DND-41 (cell line): ENCODE results near the gene IP6K3.

Source experiments
- ATAC-seq: fragments of 200-7000 bp; cut with Tn5 transposase; 3 replicates; pipeline ENCODE4 v1.9.1; 2021; ENCODE audit warnings: low read depth; ENCODE audit not compliant: insufficient read depth
- DNase-seq: peaks from one replicate; pipeline ENCODE4 v3.0.0-alpha.2; 2020
- H2AFZ ChIP-seq: 2 replicates; pipeline ENCODE4 v1.6.0; 2012; ENCODE audit warnings: low read depth, low read length
- H3K27ac ChIP-seq: 2 replicates; pipeline ENCODE4 v1.5.1; 2012; ENCODE audit warnings: low read length, inconsistent platforms
- H3K27me3 ChIP-seq: fragments of 200-600 bp; sonication (generic); 2 replicates; pipeline ENCODE4 v1.6.0; 2012; ENCODE audit warnings: low read length, mild to moderate bottlenecking, inconsistent platforms; ENCODE audit not compliant: insufficient read depth, poor library complexity
- H3K36me3 ChIP-seq: 2 replicates; pipeline ENCODE4 v1.5.1; 2012; ENCODE audit warnings: low read length, inconsistent platforms; ENCODE audit not compliant: insufficient read depth
- H3K4me1 ChIP-seq: 2 replicates; pipeline ENCODE4 v1.5.1; 2012; ENCODE audit warnings: mild to moderate bottlenecking, low read length; ENCODE audit not compliant: insufficient read depth
- H3K4me2 ChIP-seq: 2 replicates; pipeline ENCODE4 v1.6.0; 2012; ENCODE audit warnings: mild to moderate bottlenecking, moderate library complexity, low read length, inconsistent platforms; ENCODE audit not compliant: insufficient read depth
- H3K4me3 ChIP-seq, 2 experiments: fragments of 200-600 bp in 1 of 2; shearing (Covaris generic) in 1 of 2; 2 replicates each; pipeline ENCODE4 v1.5.1; 2012 to 2016; ENCODE audit warnings: inconsistent platforms in 2 of 2, low read length in 2 of 2, mild to moderate bottlenecking in 2 of 2, low read depth in 1 of 2, moderate library complexity in 1 of 2
- H3K79me2 ChIP-seq: 2 replicates; pipeline ENCODE4 v1.6.0; 2012; ENCODE audit warnings: low read length, inconsistent platforms; ENCODE audit not compliant: insufficient read depth
- H3K9ac ChIP-seq: 2 replicates; pipeline ENCODE4 v1.6.0; 2012; ENCODE audit warnings: low read depth, mild to moderate bottlenecking, inconsistent platforms, low read length, moderate library complexity
- H3K9me3 ChIP-seq: 2 replicates; pipeline ENCODE4 v1.5.1; 2012; ENCODE audit warnings: low read length, moderate library complexity, mild to moderate bottlenecking, inconsistent platforms; ENCODE audit not compliant: insufficient read depth, severe bottlenecking
- H4K20me1 ChIP-seq: 2 replicates; pipeline ENCODE4 v1.6.0; 2012; ENCODE audit warnings: low read length; ENCODE audit not compliant: insufficient read depth
- EZH2 ChIP-seq: IDR thresholded peaks from 3 replicates; pipeline ENCODE4 v1.6.1; 2012; ENCODE audit warnings: borderline replicate concordance, low read depth, mild to moderate bottlenecking, moderate library complexity, low read length, inconsistent platforms; ENCODE audit not compliant: severe bottlenecking
- TF ChIP-seq, protein P1 (sequence below): IDR thresholded peaks from 2 replicates; pipeline ENCODE4 v1.5.1; 2012; ENCODE audit warnings: borderline replicate concordance, low read length, moderate library complexity, mild to moderate bottlenecking; ENCODE audit not compliant: poor library complexity, severe bottlenecking; ENCODE audit errors: extremely low read depth

IP6K3 gene

DNA sequence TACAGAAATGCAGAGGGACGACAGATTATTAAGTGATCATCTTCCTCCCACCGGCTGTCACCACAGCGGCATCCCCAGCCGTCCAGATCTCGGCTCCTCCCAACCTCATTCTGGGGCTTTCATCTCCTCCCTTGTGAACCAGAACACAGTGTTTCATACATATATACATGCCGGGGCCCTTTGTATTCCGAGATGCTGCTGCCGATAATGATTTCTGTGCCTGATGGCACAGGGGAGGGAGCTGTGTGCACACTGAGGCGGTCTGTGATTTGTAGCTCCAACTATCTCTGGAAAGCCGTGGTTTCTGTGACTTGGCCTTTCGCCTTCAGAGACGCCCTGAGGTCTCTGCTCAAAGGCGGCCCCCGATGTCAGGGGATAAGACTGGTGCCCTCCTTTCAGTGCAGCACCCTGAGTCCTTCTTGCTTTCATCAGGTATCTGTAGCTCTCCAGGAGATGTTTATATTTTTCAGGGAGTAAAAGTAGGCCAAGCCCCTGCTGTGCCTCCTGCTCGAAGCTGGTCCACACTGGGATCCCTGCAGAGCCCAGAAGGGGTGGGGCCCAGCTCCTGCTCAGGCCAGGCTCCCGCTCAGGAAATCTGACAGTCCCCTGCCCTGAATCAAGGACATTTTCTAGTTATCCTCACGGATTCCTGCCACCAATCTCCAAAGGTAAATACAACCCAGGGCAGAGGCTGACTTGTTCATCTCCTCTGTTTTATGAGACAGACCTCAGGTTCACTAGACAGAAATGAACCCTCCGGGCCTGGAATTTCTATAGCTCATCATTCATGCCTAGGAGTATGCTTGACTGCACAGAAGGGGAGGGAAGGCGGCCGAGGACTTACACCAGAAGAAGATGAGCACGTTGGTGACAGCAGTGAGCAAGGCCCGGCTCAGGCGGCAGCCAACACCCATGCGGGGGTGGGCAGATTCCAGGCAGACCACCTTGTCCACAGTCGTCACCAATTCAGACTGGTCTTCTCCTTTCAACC lies 31.0 kb upstream of the IP6K3 start:
- Histone ChIP-seq H3K9me3 (no peaks in the 10 kb centered on the region), H4K20me1 (peaks cover 37% of the 10 kb centered on the region), H3K9ac (no peak overlapping the region), H3K4me2 (no peak overlapping the region), H2AFZ (no peak overlapping the region), H3K4me1 (no peaks in the 10 kb centered on the region), H3K79me2 (no peaks in the 10 kb centered on the region), H3K4me3 (no peak overlapping the region), H3K36me3 (peaks cover 97% of the 10 kb centered on the region), H3K27me3 (no peaks in the 10 kb centered on the region), H3K27ac (no peak overlapping the region)
- ATAC-seq (no peak), DNase-seq (no peak)
- TF ChIP-seq EZH2 = no peak
- TF ChIP-seq, protein P1, sequence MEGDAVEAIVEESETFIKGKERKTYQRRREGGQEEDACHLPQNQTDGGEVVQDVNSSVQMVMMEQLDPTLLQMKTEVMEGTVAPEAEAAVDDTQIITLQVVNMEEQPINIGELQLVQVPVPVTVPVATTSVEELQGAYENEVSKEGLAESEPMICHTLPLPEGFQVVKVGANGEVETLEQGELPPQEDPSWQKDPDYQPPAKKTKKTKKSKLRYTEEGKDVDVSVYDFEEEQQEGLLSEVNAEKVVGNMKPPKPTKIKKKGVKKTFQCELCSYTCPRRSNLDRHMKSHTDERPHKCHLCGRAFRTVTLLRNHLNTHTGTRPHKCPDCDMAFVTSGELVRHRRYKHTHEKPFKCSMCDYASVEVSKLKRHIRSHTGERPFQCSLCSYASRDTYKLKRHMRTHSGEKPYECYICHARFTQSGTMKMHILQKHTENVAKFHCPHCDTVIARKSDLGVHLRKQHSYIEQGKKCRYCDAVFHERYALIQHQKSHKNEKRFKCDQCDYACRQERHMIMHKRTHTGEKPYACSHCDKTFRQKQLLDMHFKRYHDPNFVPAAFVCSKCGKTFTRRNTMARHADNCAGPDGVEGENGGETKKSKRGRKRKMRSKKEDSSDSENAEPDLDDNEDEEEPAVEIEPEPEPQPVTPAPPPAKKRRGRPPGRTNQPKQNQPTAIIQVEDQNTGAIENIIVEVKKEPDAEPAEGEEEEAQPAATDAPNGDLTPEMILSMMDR = no peak

DNA sequence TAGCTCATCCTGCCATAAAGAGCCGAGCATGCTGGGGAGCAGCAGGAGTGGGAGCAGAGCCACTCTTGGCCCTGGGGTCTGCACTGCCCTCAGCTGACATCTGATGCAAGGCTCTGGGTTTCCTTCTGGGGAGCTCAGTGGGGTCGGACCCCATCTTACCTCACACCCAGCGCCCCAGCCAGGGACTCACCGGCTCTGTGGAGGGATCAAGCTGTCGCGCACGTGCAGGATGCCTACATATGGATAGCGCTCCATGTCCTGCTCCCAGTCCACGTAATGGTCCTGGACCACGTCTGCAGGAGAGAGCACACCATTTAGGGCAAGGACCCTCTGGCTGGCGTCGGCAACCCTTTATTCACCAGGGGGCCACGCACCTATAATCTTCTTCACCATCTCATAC lies 30.1 kb upstream of the IP6K3 start:
- Histone ChIP-seq H3K27me3 (no peaks in the 10 kb centered on the region), H3K27ac (no peak overlapping the region), H3K4me3 (no peak overlapping the region), H3K9ac (no peak overlapping the region), H3K36me3 (peaks cover 97% of the 10 kb centered on the region), H3K4me1 (no peaks in the 10 kb centered on the region), H3K4me2 (no peak overlapping the region), H3K79me2 (no peaks in the 10 kb centered on the region), H2AFZ (no peak overlapping the region), H4K20me1 (peaks cover 38% of the 10 kb centered on the region), H3K9me3 (no peaks in the 10 kb centered on the region)
- TF ChIP-seq, protein P1 = no peak
- TF ChIP-seq EZH2 = no peak
- no peak for ATAC-seq
- DNase-seq = no peak

DNA sequence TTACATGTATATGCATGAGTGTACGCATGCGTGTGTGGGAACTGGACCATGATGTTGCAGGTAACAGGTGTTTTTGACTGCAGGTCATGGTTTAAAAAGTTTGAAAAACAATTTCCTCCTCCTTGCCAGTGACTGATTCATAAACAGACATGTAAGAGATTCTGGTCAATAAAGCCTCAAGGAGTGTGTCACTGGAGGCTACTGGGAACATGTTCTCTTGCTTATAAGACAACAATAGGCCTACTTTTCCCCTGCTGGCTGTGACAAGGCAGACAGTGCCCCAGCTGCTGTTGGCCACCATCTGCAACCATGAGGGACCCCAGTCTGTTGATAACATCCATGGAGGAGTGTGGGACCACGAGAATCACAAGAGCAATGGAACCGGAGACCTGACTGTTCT lies 29.5 kb upstream of the IP6K3 start:
- Histone ChIP-seq H2AFZ (no peak overlapping the region), H3K27ac (no peak overlapping the region), H4K20me1 (peaks cover 39% of the 10 kb centered on the region), H3K36me3 (peaks cover 92% of the 10 kb centered on the region), H3K4me2 (no peak overlapping the region), H3K79me2 (no peaks in the 10 kb centered on the region), H3K4me1 (no peaks in the 10 kb centered on the region), H3K4me3 (no peak overlapping the region), H3K9me3 (no peaks in the 10 kb centered on the region), H3K27me3 (no peaks in the 10 kb centered on the region), H3K9ac (no peak overlapping the region)
- DNase-seq (no peak), ATAC-seq (no peak)
- TF ChIP-seq, protein P1 = no peak
- TF ChIP-seq EZH2 = no peak
